SU-DHL-6 (cell line): ENCODE results near the gene VSIG10L.

Source experiments
- EZH2phosphoT487 ChIP-seq: fragments of 200-600 bp; sonication (generic), shearing (Covaris generic); conservative IDR thresholded peaks from 2 replicates; pipeline ENCODE4 v1.6.1; 2018; ENCODE audit warnings: mild to moderate bottlenecking, antibody characterized with exemption, low read length, moderate library complexity, mixed read lengths
- TF ChIP-seq, protein P1 (sequence below): fragments of 200-600 bp; sonication (generic); IDR thresholded peaks from one replicate; pipeline ENCODE4 v1.5.1; 2017; ENCODE audit warnings: antibody characterized with exemption, mild to moderate bottlenecking, low read length, moderate library complexity; ENCODE audit not compliant: insufficient read depth, poor library complexity, severe bottlenecking

DNA sequence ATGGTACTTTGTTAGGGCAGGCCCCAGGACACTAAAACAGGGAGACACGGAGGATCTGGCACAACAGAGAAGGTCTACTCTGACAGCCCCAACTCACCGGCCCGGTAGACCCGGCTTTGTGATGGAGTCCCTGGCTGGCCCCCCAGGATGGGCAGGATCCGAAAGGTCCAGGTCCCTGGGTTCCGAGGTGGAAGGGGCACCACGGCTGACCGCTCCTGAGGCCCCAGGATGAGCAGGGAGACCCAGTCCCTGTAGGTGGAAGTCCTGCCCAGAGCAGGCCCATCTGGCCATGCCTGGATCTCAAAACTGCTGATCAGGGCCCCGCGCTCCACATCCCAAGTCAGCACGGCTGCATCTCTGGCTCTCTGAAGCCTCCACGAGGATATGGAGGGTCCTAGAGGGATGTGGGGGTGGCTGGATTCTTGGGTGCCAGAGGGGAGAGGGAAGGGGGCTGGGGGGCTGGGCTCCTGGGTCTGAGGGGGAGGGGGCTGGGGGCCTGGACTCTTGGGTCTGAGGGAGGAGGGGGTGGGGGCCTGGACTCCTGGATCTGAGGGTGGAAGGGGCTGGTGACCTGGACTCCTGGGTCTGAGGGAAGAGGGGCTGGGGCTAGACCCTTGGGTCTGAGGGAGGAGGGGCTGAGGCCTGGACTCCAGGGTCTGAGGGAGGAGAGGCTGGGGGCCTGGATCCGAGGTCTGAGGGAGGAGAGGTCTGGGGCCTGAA lies 4.6 kb downstream of the VSIG10L start:
- TF ChIP-seq, protein P1, sequence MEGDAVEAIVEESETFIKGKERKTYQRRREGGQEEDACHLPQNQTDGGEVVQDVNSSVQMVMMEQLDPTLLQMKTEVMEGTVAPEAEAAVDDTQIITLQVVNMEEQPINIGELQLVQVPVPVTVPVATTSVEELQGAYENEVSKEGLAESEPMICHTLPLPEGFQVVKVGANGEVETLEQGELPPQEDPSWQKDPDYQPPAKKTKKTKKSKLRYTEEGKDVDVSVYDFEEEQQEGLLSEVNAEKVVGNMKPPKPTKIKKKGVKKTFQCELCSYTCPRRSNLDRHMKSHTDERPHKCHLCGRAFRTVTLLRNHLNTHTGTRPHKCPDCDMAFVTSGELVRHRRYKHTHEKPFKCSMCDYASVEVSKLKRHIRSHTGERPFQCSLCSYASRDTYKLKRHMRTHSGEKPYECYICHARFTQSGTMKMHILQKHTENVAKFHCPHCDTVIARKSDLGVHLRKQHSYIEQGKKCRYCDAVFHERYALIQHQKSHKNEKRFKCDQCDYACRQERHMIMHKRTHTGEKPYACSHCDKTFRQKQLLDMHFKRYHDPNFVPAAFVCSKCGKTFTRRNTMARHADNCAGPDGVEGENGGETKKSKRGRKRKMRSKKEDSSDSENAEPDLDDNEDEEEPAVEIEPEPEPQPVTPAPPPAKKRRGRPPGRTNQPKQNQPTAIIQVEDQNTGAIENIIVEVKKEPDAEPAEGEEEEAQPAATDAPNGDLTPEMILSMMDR: no peak
- TF ChIP-seq EZH2phosphoT487: no peak
